CD4-positive, alpha-beta T cell (primary cell): ENCODE data around the gene C11orf52. TPM values are rescaled to one million over a fixed set of nuclear protein-coding genes. Genes with fewer than 3 reads are reported as not detected.

Source experiments
- ATAC-seq: fragments of 200-7000 bp; cut with Tn5 transposase; one replicate; pipeline ENCODE4 v1.10.0; 2022; ENCODE audit warnings: mild to moderate bottlenecking; ENCODE audit not compliant: poor library complexity
- CTCF ChIA-PET: fragments of 350-600 bp; sonication (Branson Sonifier 250); formaldehyde crosslinking; loops from one replicate; lab custom pipeline; 2021; ENCODE audit warnings: antibody characterized with exemption, inconsistent platforms; lab: Charles Lee
- POLR2A ChIA-PET: fragments of 350-600 bp; sonication (Branson Sonifier 250); formaldehyde crosslinking; loops from one replicate; lab custom pipeline; 2021; ENCODE audit warnings: antibody characterized with exemption, inconsistent platforms; lab: Charles Lee
- DNase-seq, 14 experiments: peaks; one replicate each; pipeline ENCODE4 v3.0.0-alpha.2; 2013 to 2020; ENCODE audit warnings: mixed read lengths in 2 of 14
- H3K27ac ChIP-seq, 2 donors: one replicate each; pipeline versions ENCODE4 v1.5.1 to v1.7.0; 2013; ENCODE audit warnings: low read length in 2 of 2, low read depth in 1 of 2, mild to moderate bottlenecking in 1 of 2
- H3K27me3 ChIP-seq, 2 experiments: 1 replicate in 1 of 2; 2 replicates in 1 of 2; pipeline versions ENCODE4 v1.6.1 to v1.7.0; 2013; ENCODE audit warnings: low read length in 2 of 2, control low read depth in 1 of 2, mild to moderate bottlenecking in 1 of 2, moderate library complexity in 1 of 2; ENCODE audit not compliant: insufficient read depth in 2 of 2, control insufficient read depth in 1 of 2
- H3K36me3 ChIP-seq: one replicate; pipeline ENCODE4 v1.6.1; 2013; ENCODE audit warnings: low read length, control low read depth; ENCODE audit not compliant: insufficient read depth
- H3K4me1 ChIP-seq: one replicate; pipeline ENCODE4 v1.6.1; 2013; ENCODE audit warnings: low read length, control low read depth; ENCODE audit not compliant: insufficient read depth
- H3K4me3 ChIP-seq: one replicate; pipeline ENCODE4 v1.5.1; 2013; ENCODE audit warnings: mild to moderate bottlenecking, low read length, moderate library complexity
- H3K9me3 ChIP-seq, 2 experiments: 1 replicate in 1 of 2; 2 replicates in 1 of 2; pipeline versions ENCODE4 v1.6.1 to v1.7.0; 2013; ENCODE audit warnings: low read length in 2 of 2, mild to moderate bottlenecking in 2 of 2, control low read depth in 1 of 2, moderate library complexity in 1 of 2; ENCODE audit not compliant: control insufficient read depth in 1 of 2, insufficient read depth in 1 of 2
- H3K27ac Mint-ChIP-seq: one replicate; pipeline ENCODE4 v1.8.0; 2020; ENCODE audit warnings: mixed read lengths
- H3K27me3 Mint-ChIP-seq: one replicate; pipeline ENCODE4 v1.8.0; 2021; ENCODE audit warnings: mixed read lengths
- H3K36me3 Mint-ChIP-seq: one replicate; pipeline ENCODE4 v1.8.0; 2021; ENCODE audit warnings: low read depth, mixed read lengths
- H3K4me1 Mint-ChIP-seq: one replicate; pipeline ENCODE4 v1.8.0; 2021; ENCODE audit warnings: low read depth, mixed read lengths
- H3K4me3 Mint-ChIP-seq: one replicate; pipeline ENCODE4 v1.8.0; 2020; ENCODE audit warnings: mild to moderate bottlenecking, mixed read lengths
- H3K9me3 Mint-ChIP-seq: one replicate; pipeline ENCODE4 v1.8.0; 2020; ENCODE audit warnings: mixed read lengths
- intact Hi-C, 2 experiments: fragments of 100-400 bp; cut with DNase I in 1 of 2; cut with micrococcal nuclease in 1 of 2; formaldehyde crosslinking; loops; one replicate each; pipeline versions ENCODE4 v1.15.1 to v1.9.0; 2023 to 2025; cut with DNase I, micrococcal nuclease
- total RNA-seq, 174 experiments: library from RNA in 2 of 174; stranded (reverse) in 2 of 174; gene quantifications; one replicate each; pipeline ENCODE4 v1.2.3 and lab custom pipeline; 2021 to 2026
- TF ChIP-seq, protein P1 (sequence below): fragments of 200-600 bp; IDR thresholded peaks from one replicate; pipeline ENCODE4 v1.8.0; 2022; ENCODE audit warnings: antibody characterized with exemption, mild to moderate bottlenecking

Gene C11orf52
- total RNA-seq, 2 experiments from 2014 or later = not detected

- Histone ChIP-seq H3K4me1 (peaks cover 26% of the 10 kb centered on the region), H3K27me3 (no peaks in the 10 kb centered on the region), H3K9me3 (no peaks in the 10 kb centered on the region), H3K27ac (peak overlapping the region in 1 of 2 donors; percentile 28), H3K4me3 (peak overlapping the region; percentile 66), H3K36me3 (no peaks in the 10 kb centered on the region)
- no peaks in the 10 kb centered on the region for H3K36me3 Mint-ChIP-seq
- intact Hi-C loops = loop anchor here in 1 of 2 experiments (5.0 kb wide), 1 partner anchor 85 kb away; no protein-coding TSS in a partner anchor
- ATAC-seq (no peak), DNase-seq (no peak)
- no peaks in the 10 kb centered on the region for H3K27me3 Mint-ChIP-seq
- TF ChIP-seq, protein P1, sequence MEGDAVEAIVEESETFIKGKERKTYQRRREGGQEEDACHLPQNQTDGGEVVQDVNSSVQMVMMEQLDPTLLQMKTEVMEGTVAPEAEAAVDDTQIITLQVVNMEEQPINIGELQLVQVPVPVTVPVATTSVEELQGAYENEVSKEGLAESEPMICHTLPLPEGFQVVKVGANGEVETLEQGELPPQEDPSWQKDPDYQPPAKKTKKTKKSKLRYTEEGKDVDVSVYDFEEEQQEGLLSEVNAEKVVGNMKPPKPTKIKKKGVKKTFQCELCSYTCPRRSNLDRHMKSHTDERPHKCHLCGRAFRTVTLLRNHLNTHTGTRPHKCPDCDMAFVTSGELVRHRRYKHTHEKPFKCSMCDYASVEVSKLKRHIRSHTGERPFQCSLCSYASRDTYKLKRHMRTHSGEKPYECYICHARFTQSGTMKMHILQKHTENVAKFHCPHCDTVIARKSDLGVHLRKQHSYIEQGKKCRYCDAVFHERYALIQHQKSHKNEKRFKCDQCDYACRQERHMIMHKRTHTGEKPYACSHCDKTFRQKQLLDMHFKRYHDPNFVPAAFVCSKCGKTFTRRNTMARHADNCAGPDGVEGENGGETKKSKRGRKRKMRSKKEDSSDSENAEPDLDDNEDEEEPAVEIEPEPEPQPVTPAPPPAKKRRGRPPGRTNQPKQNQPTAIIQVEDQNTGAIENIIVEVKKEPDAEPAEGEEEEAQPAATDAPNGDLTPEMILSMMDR = no peak
- H3K27ac Mint-ChIP-seq = peak overlapping the region; percentile 84
- H3K9me3 Mint-ChIP-seq = no peaks in the 10 kb centered on the region
- CTCF ChIA-PET = interaction anchor here (1.2 kb wide), 1 partner anchor 10 kb away, joined by 5 read pairs; no protein-coding TSS in a partner anchor
- POLR2A ChIA-PET = interaction anchor here (4.8 kb wide), 1 partner anchor 11 kb away, joined by 49 read pairs; no protein-coding TSS in a partner anchor
- peak overlapping the region; percentile 70 for H3K4me3 Mint-ChIP-seq
- peaks cover 43% of the 10 kb centered on the region for H3K4me1 Mint-ChIP-seq
Measured at GRCh38 chr11:111937461-111937769, 18.7 kb downstream of the C11orf52 start.

DNA sequence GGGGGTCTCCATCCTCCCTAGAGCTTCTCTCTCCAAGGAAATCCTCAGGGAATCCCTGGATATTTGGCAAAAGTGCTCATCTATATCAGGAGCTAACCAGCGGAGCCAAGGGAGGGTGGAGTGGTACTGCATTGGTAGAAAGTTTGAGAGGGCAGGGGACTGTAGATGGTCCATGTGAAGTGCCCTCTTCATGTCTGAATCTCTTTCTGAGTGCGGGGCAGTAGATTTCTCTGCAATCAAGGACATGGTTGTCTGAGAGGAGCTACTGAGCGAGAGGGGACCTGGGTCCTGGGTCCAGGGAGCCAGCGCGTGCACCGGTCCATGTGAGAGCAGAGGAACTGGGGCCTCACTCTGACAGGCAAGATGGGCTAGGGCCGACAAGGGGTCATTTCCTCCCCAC is 19.1 kb downstream of the C11orf52 start:
- Mint-ChIP-seq H3K27ac (peak overlapping the region; percentile 84), H3K9me3 (no peaks in the 10 kb centered on the region), H3K4me3 (peak overlapping the region; percentile 70), H3K4me1 (peaks cover 39% of the 10 kb centered on the region), H3K36me3 (no peaks in the 10 kb centered on the region), H3K27me3 (no peaks in the 10 kb centered on the region)
- Histone ChIP-seq H3K36me3 (no peaks in the 10 kb centered on the region), H3K4me1 (peaks cover 26% of the 10 kb centered on the region), H3K9me3 (no peaks in the 10 kb centered on the region), H3K27ac (peak overlapping the region in 1 of 2 donors; percentile 28), H3K27me3 (no peaks in the 10 kb centered on the region), H3K4me3 (no peak overlapping the region)
- peak in 1 of 14 experiments; percentile 14 for DNase-seq
- intact Hi-C loops = loop anchor here (2.0 to 5.0 kb wide), 2 partner anchors 45 to 84 kb away; no protein-coding TSS in a partner anchor
- TF ChIP-seq, protein P1 = no peak
- ChIA-PET CTCF (interaction anchor here (0.7 to 1.3 kb wide), 3 partner anchors 11 to 13 kb away, joined by 3 to 5 read pairs (median 3); no protein-coding TSS in a partner anchor), POLR2A (interaction anchor here (1.6 to 4.8 kb wide), 2 partner anchors 11 to 67 kb away, joined by 5 to 49 read pairs; partner anchors contain the start of gene ALG9)
- no peak for ATAC-seq

DNA sequence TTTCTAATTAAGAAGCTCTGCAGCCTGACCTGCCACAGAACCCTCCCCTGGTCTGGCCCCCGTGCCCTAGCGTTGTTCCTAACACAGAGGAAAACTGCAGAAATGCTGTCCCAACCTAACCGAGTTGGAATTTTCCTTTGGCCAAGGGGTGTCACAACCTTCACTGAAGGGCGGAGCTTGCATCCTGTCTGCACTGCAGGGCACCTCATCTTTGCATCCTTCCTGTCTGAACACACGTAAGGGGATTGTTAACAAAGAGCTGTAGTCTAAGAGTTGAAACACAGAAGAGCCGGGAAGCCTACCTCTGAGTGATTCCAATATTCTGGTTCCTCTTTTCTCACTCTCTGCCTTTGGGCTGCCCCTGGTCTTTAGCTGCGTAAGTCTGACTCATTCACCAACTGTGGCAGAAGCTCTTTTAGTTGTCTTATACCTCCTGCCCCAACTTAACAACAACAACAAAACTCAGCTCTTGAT is 20.0 kb downstream of the C11orf52 start:
- intact Hi-C loops = loop anchor here (2.0 to 5.0 kb wide), 2 partner anchors 44 to 84 kb away; no protein-coding TSS in a partner anchor
- H3K4me1 Mint-ChIP-seq = peaks cover 39% of the 10 kb centered on the region
- Histone ChIP-seq H3K4me3 (no peak overlapping the region), H3K27me3 (no peaks in the 10 kb centered on the region), H3K9me3 (no peaks in the 10 kb centered on the region), H3K27ac (peak overlapping the region in 1 of 2 donors; percentile 25), H3K4me1 (peaks cover 26% of the 10 kb centered on the region), H3K36me3 (no peaks in the 10 kb centered on the region)
- peak overlapping the region; percentile 70 for H3K4me3 Mint-ChIP-seq
- CTCF ChIA-PET = interaction anchor here (0.7 to 1.6 kb wide), 5 partner anchors 11 to 148 kb away, joined by 3 read pairs; partner anchors contain the start of genes SDHD and TIMM8B
- H3K9me3 Mint-ChIP-seq = no peaks in the 10 kb centered on the region
- TF ChIP-seq, protein P1 = no peak
- DNase-seq = peak in 5 of 14 experiments; percentile 11 to 62 (median 51)
- no peaks in the 10 kb centered on the region for H3K36me3 Mint-ChIP-seq
- ATAC-seq = peak; percentile 72
- H3K27me3 Mint-ChIP-seq = no peaks in the 10 kb centered on the region
- POLR2A ChIA-PET = interaction anchor here (0.6 to 4.8 kb wide), 3 partner anchors 12 to 68 kb away, joined by 3 to 49 read pairs (median 5); partner anchors contain the start of gene ALG9
- H3K27ac Mint-ChIP-seq = peak overlapping the region; percentile 84
